ENCODE measurements around the gene ADGRG1. TPM values are rescaled to one million over a fixed set of nuclear protein-coding genes. Genes with fewer than 3 reads are reported as not detected.

Gene ADGRG1
- total RNA-seq, 1 experiment from 2014 or later = 0.47 TPM

- DNase-seq (ENCODE audit: low read depth in 1 of 2, low spot score in 2 of 2) = no peak
- 0 out of 2 replicates have a peak, but pooled peaks cover 4% of the 10 kb centered on the region for H3K4me1 ChIP-seq (replicated peaks)
- no peaks in the 10 kb centered on the region for H3K27me3 ChIP-seq (replicated peaks)
- no peaks in the 10 kb centered on the region for H3K9me3 ChIP-seq (replicated peaks)
- no peak overlapping the region for H3K4me3 ChIP-seq
- no peak overlapping the region for H3K27ac ChIP-seq
- H3K36me3 ChIP-seq = no peaks in the 10 kb centered on the region
Measured at GRCh38 chr16:57619606-57620334, 8.7 kb upstream of the ADGRG1 start.

DNA sequence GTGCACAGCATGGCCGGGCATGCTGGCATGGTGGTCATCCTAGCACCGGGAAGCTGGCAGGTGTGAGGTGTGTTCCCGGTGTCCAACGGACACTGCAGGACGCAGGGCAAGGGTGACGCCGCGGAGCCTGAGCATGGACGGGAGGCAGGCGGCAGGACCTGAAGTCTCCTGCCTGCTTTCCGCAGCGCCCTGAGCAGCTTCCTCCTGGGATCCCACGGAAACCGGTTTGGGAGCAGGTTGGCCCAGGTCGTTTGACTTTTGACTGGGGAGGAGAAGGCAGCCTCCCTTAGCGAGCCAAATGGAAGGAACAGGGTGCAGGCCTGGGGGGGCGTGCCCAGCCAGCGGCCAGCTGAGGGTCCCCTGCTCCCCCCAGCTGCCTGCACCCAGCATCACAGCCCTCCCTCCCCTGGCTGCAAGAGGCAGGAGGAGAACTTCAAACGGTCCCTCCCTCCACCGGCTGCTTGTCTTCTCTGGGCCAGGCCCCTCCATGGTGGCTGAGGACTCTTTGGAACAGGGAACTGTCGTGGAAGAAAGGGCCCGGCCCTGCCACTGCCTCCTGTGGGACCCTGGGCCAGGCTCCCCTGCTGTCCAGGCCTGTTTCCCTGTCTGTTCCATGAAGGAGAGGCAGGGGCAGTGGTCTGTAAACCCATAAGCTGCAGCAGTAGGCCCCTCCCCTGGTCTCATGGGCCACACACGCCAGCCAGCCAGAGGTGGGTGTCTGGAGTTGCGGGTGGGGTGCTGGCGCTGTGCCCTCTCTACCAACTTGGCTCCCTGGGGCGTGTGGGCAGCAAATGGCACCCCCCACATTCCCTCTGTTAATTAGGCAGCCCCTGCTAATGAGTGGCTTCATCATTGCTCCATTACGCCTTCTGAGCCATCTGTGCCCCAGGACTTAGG lies 7.8 kb upstream of the ADGRG1 start:
- no peak for DNase-seq (ENCODE audit: low read depth in 1 of 2, low spot score in 2 of 2)
- no peaks in the 10 kb centered on the region for H3K36me3 ChIP-seq
- no peaks in the 10 kb centered on the region for H3K27me3 ChIP-seq (replicated peaks)

DNA sequence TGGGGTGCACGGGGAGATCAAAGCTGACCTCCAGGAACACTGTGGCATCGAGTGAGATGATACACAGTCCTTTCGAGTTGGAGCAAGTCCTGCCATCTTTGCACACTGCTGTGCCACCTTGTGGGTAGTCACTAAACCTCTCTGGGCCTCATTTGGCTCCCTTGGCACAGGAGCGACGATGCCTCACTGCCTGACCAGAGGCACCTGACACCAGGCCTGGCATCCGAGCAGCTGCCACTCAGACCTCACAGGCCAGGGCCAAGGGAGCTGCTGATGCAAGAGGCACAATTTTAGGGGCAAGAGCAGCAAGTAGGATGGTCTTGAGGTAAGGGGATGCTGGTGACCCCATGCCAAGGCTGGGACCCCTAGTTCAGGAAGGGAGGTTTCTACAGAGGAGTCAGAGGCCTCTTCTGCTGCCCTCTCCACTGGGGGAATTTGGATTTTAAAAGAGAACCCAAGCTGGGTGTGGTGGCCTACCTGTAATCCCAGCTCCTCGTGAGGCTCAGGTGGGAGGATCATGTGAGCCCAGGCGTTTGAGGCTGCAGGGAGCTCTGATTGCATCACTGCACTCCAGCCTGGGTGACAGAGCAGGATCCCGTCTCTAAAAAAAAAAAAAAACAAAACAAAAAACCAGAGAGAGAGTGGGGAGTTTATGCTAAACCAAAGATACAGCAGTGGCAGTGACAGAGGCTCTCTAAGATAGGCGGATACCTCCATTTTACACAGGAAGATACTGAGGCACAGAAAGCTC lies 6.7 kb upstream of the ADGRG1 start:
- Histone ChIP-seq H3K27me3 (replicated peaks) (no peaks in the 10 kb centered on the region), H3K36me3 (no peaks in the 10 kb centered on the region), H3K9me3 (replicated peaks) (no peaks in the 10 kb centered on the region), H3K4me3 (no peak overlapping the region), H3K4me1 (replicated peaks) (0 out of 2 replicates have a peak, but pooled peaks cover 4% of the 10 kb centered on the region), H3K27ac (no peak overlapping the region)
- DNase-seq (ENCODE audit: low read depth in 1 of 2, low spot score in 2 of 2) = no peak

More for the DNA sequence above, 7.8 kb upstream of the ADGRG1 start:
- no peak overlapping the region for H3K4me3 ChIP-seq
- no peaks in the 10 kb centered on the region for H3K9me3 ChIP-seq (replicated peaks)
- H3K27ac ChIP-seq = no peak overlapping the region
- 0 out of 2 replicates have a peak, but pooled peaks cover 4% of the 10 kb centered on the region for H3K4me1 ChIP-seq (replicated peaks)

DNA sequence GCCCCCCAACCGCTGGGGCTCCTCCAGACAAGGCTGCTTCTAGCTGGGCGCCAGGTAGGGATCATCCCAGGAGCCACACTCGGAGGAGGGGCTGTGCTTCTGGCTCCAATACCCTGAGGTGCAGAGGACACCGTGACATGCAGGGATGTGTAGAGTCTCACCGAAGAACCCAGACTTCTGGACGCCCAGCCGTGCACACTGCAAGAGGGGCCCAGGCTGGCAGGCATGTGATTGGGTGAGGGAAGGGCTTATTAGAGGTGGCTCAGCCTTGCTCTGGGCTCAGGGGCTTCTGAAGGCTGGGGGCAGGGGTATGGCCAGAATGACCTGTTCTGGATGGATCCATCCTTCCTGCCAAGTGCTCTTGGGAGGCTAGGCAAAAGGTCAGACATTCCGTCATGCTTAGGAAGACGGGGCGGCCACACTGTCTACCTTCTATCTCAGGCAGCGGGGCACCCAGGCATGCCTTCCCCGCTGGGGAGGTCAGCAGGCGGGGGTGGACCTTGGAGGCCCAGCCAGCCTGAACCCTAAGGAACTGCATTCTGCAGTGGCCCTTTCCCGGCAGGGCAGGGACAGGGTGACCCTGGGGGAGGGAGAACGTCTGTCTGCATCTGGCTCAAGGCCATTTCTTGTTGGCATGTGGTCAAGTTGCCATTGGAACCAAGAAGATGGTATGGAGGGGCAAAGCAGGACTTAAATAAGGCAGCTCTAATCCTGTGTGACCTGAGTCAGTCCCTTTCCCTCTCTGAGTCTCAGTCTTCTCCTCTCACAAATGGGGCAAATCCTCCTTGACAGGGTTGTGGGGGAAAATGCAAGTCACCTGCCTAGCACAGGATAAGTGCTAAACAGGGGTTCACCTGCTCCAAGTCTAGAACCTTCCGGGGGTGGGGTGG lies 5.8 kb upstream of the ADGRG1 start:
- DNase-seq (ENCODE audit: low read depth in 1 of 2, low spot score in 2 of 2) = no peak
- no peak overlapping the region for H3K27ac ChIP-seq
- no peaks in the 10 kb centered on the region for H3K9me3 ChIP-seq (replicated peaks)
- no peaks in the 10 kb centered on the region for H3K36me3 ChIP-seq
- peaks cover 11% of the 10 kb centered on the region for H3K4me1 ChIP-seq (replicated peaks)
- no peak overlapping the region for H3K4me3 ChIP-seq
- H3K27me3 ChIP-seq (replicated peaks) = no peaks in the 10 kb centered on the region

DNA sequence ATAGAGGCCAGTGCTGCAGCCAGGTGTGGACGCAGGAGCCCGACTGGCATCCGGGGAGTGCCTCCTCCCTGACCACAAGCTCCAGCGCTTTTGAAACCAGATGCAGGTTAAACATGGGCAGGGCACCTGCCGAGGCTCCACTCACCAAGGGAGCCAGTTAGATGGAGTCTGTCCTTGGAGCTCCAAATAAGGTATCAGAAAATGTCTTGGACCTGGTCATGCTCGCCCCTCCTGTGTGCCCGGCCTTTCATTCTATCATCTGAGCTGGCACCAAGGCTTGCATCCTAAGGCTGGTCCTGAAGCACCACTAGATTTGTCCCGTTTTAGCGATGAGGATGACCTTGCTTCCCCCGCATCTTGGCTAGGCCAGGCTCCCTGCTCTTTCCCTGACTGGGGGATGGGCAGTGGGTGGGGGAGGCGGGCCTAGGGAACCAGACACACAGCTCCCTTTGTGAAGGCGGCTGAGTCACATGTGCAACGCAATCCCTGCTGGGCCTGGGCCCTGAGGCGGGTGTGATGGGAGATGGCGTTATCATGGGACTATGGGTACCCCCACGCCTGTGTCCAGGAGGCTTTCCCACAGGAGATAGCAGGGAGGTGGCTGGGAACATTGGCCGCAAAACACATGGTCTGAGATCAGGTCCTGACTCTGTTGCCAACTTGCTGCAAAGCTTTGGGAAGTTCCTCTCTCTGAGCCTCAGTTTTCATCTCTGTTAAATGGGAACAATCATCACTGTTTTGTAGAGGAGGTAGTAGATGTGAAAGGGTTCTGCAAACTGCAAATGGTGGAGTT lies 5.0 kb upstream of the ADGRG1 start:
- no peak for DNase-seq (ENCODE audit: low read depth in 1 of 2, low spot score in 2 of 2)
- peaks cover 19% of the 10 kb centered on the region for H3K4me1 ChIP-seq (replicated peaks)
- no peak overlapping the region for H3K4me3 ChIP-seq
- no peaks in the 10 kb centered on the region for H3K36me3 ChIP-seq
- no peaks in the 10 kb centered on the region for H3K9me3 ChIP-seq (replicated peaks)
- H3K27ac ChIP-seq = no peak overlapping the region
- no peaks in the 10 kb centered on the region for H3K27me3 ChIP-seq (replicated peaks)

GRCh38 chr16:57624044-57624688 lies 4.3 kb upstream of the ADGRG1 start:
- Histone ChIP-seq H3K4me3 (no peak overlapping the region), H3K27me3 (replicated peaks) (no peaks in the 10 kb centered on the region), H3K4me1 (replicated peaks) (peaks cover 25% of the 10 kb centered on the region), H3K36me3 (no peaks in the 10 kb centered on the region), H3K27ac (no peak overlapping the region), H3K9me3 (replicated peaks) (no peaks in the 10 kb centered on the region)
- DNase-seq (ENCODE audit: low read depth in 1 of 2, low spot score in 2 of 2) = no peak

DNA sequence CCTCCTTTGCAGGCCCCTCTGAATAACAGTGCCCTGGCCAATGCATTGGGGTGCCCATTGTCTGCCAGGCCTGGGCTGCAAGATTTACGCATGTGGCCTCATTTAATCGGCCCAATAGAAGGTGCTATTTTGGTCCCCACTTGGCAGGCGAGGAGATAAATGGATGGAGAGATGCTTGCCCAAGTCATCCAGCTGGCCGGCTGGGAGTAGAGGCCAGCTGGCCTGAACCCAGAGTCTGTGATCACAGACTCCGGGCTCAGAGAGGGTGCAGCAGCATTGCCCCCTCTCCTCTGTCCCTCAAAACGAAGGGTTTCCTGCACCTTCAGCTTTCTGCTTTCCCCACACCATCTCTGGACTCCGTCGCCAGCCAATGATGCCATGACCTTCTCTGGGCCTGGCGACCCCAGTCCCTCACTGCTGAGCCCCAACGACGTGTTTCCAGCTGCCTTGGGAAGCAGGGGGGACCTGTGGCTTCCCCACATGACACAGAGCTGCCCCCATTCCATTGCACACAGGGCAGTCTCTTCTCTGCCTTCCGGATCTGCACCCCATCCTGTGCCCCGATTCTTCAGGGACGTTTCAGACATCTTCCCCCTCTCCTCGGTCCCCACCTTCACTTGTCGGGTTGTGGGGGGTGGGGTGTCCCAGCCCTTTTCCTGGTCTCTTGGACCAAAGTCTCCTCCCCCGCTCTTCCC lies 3.5 kb upstream of the ADGRG1 start:
- DNase-seq (ENCODE audit: low read depth in 1 of 2, low spot score in 2 of 2) = no peak
- no peaks in the 10 kb centered on the region for H3K36me3 ChIP-seq
- H3K27me3 ChIP-seq (replicated peaks) = no peaks in the 10 kb centered on the region
- no peaks in the 10 kb centered on the region for H3K9me3 ChIP-seq (replicated peaks)
- H3K4me3 ChIP-seq = no peak overlapping the region
- no peak overlapping the region for H3K27ac ChIP-seq
- peaks cover 25% of the 10 kb centered on the region for H3K4me1 ChIP-seq (replicated peaks)

- H3K9me3 ChIP-seq (replicated peaks) = no peaks in the 10 kb centered on the region
- no peaks in the 10 kb centered on the region for H3K27me3 ChIP-seq (replicated peaks)
- peaks cover 25% of the 10 kb centered on the region for H3K4me1 ChIP-seq (replicated peaks)
- H3K27ac ChIP-seq = no peak overlapping the region
- H3K36me3 ChIP-seq = no peaks in the 10 kb centered on the region
- H3K4me3 ChIP-seq = no peak overlapping the region
- no peak for DNase-seq (ENCODE audit: low read depth in 1 of 2, low spot score in 2 of 2)
Measured at GRCh38 chr16:57626420-57627170, 1.8 kb upstream of the ADGRG1 start.

- Histone ChIP-seq H3K27ac (peak overlapping the region; percentile 63), H3K36me3 (no peaks in the 10 kb centered on the region), H3K4me3 (no peak overlapping the region), H3K27me3 (replicated peaks) (no peaks in the 10 kb centered on the region), H3K4me1 (replicated peaks) (peaks cover 25% of the 10 kb centered on the region), H3K9me3 (replicated peaks) (no peaks in the 10 kb centered on the region)
- peak; percentile 66 to 81 for DNase-seq (ENCODE audit: low read depth in 1 of 2, low spot score in 2 of 2)
Measured at GRCh38 chr16:57627184-57627871, 1.1 kb upstream of the ADGRG1 start.

DNA sequence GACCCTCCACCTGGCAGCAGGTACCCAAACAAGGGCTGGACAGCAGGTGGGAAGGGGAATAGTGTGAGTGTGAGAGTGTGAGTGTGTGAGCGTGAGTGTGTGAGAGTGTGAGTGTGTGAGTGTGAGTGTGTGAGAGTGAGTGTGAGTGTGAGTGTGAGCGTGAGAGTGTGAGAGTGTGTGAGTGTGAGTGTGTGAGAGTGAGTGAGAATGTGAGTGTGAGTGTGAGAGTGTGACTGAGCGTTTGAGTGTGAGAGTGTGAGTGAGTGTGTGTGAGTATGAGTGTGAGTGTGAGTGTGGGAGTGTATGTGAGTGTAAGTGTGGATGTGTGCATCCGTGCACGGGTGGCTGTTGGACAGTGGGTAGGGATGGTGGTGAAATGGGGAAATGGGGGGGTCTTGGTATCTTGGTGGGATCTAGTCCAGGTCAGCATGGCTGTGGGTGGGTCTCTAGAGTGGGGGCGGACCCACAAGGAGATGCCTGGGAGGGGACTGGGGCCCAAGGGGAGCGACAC lies 408 bp downstream of the ADGRG1 start:
- no peak for DNase-seq (ENCODE audit: low read depth in 1 of 2, low spot score in 2 of 2)
- no peaks in the 10 kb centered on the region for H3K9me3 ChIP-seq (replicated peaks)

More for the DNA sequence above, 408 bp downstream of the ADGRG1 start:
- Histone ChIP-seq H3K36me3 (no peaks in the 10 kb centered on the region), H3K4me3 (no peak overlapping the region), H3K4me1 (replicated peaks) (peaks cover 21% of the 10 kb centered on the region), H3K27ac (no peak overlapping the region), H3K27me3 (replicated peaks) (no peaks in the 10 kb centered on the region)
